ENCODE measurements around the gene MCTP2. TPM values are rescaled to one million over a fixed set of nuclear protein-coding genes. Genes with fewer than 3 reads are reported as not detected.

MCTP2 gene
- total RNA-seq, 1 donor from 2014 or later, result 6.3 TPM

DNA sequence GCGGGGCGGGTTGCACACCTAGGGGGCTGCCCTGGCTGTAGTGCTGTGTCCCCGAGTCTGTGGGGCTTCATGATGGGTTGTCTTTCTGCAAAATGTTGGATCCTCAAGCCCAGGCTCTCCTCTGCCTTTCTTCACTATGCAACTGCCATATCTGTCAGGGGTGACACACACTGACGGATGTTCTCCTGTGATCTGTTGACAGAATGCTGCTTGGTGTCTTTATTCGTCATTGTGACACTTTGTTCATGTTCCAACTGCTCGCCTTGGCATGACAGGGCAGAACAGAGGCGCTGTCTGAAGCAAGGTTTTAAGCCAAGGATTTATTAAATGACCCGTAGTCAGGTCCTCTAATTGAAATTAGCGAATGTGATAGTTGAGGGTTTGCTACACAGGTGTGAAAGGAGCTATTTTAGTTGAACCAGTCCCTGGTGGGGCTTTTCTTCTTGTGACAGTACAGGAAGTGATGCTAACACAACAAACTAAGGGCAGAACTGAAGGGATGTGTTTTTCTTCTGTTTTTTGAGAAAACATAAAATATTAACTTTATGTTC lies 173.4 kb downstream of the MCTP2 start:
- Histone ChIP-seq H3K4me3 (ENCODE audit: low read depth, low read length) (no peak overlapping the region), H3K27me3 (ENCODE audit: control insufficient read depth, insufficient read depth, low read length) (no peaks in the 10 kb centered on the region), H3K36me3 (ENCODE audit: control insufficient read depth, insufficient read depth, low read length) (no peaks in the 10 kb centered on the region)
- TF ChIP-seq, protein P1, sequence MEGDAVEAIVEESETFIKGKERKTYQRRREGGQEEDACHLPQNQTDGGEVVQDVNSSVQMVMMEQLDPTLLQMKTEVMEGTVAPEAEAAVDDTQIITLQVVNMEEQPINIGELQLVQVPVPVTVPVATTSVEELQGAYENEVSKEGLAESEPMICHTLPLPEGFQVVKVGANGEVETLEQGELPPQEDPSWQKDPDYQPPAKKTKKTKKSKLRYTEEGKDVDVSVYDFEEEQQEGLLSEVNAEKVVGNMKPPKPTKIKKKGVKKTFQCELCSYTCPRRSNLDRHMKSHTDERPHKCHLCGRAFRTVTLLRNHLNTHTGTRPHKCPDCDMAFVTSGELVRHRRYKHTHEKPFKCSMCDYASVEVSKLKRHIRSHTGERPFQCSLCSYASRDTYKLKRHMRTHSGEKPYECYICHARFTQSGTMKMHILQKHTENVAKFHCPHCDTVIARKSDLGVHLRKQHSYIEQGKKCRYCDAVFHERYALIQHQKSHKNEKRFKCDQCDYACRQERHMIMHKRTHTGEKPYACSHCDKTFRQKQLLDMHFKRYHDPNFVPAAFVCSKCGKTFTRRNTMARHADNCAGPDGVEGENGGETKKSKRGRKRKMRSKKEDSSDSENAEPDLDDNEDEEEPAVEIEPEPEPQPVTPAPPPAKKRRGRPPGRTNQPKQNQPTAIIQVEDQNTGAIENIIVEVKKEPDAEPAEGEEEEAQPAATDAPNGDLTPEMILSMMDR (IDR thresholded peaks at IDR 0.05; ENCODE audit: insufficient read depth, low read length, poor library complexity, severe bottlenecking), result no peak
- DNase-seq (ENCODE audit: low read depth), result no peak

DNA sequence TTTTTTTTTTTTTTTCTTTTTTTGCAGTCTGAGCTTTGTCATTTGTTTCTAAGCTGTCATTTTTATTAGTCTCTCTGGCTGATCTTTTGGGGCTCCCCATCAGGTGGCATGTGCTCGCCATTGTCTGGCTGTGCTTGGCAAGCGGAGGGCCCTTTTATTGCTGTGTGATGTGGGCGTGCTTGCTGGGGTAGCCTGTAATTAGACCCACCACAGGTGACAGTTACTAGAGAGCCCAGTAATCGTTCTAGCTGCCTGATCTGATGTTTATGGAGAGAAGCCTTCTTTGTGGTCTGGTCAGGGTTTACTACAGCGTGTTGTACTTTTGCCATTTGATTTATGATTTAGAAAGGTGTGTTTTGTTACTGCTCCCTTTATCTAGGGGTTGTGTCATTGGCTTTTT lies 179.9 kb downstream of the MCTP2 start:
- TF ChIP-seq, protein P1 (IDR thresholded peaks at IDR 0.05; ENCODE audit: insufficient read depth, low read length, poor library complexity, severe bottlenecking), result no peak

DNA sequence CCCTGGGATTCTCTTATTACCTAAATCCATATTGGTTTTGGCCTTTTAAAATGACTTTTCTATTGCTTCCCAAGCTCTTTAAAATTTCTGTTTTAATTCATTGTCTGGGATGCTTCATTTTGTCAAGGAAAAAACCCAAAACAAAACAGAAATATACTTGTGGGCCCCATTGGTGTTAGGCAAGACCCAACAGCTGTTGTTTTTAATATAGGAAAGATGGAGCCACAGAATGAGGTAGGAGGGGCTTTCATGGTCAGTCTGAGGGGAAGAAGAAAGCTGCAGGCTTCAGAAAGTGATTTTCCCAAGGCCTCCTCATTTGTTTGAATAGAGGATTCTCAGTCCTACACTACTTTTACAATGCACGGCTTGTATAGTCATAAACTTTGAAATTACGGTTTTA lies 180.5 kb downstream of the MCTP2 start:
- DNase-seq (ENCODE audit: low read depth), result no peak
- H3K4me3 ChIP-seq (ENCODE audit: low read depth, low read length), result no peak overlapping the region
- H3K27me3 ChIP-seq (ENCODE audit: control insufficient read depth, insufficient read depth, low read length), result no peaks in the 10 kb centered on the region
- TF ChIP-seq, protein P1 (IDR thresholded peaks at IDR 0.05; ENCODE audit: insufficient read depth, low read length, poor library complexity, severe bottlenecking), result no peak
- H3K36me3 ChIP-seq (ENCODE audit: control insufficient read depth, insufficient read depth, low read length), result no peaks in the 10 kb centered on the region

More for the DNA sequence above, 179.9 kb downstream of the MCTP2 start:
- Histone ChIP-seq H3K36me3 (ENCODE audit: control insufficient read depth, insufficient read depth, low read length) (no peaks in the 10 kb centered on the region), H3K27me3 (ENCODE audit: control insufficient read depth, insufficient read depth, low read length) (no peaks in the 10 kb centered on the region), H3K4me3 (ENCODE audit: low read depth, low read length) (no peak overlapping the region)
- DNase-seq (ENCODE audit: low read depth), result no peak

DNA sequence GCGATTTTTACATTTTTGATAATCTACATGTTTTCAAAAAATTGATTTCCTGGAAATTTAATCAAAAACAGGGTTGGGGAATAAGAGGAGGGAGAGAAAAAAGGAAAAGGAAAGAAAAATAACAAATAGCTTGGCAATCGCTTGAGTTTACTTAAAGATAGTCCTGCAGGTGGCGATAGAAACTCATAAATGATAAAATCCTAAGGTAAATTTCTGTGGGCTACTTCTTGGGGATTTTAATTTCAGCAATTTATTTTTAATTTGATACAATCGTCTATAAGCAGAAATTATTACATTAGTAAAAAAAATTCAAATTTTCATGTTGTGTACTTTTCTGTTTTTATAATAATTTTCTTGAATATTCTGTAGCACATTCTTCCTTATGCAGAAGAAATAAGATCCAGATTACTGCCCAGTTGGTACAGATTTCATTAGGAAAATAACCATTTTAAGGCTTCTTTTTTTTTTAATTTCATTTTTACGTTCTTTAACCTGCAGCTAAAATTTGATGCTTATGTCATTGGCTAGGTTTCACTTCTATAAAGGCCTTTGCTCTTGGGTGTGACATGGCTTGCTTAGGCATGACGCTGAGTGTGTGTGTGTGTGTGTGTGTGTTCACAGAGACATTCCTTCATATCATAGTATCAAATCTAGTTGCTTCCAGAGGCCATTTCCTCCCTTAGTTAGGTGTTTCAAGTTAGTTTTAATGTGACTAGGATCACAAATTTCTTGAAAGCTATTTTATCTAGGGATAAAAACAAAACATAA lies 181.8 kb downstream of the MCTP2 start:
- no peaks in the 10 kb centered on the region for H3K36me3 ChIP-seq (ENCODE audit: control insufficient read depth, insufficient read depth, low read length)
- no peak for DNase-seq (ENCODE audit: low read depth)
- H3K4me3 ChIP-seq (ENCODE audit: low read depth, low read length), result no peak overlapping the region
- TF ChIP-seq, protein P1 (IDR thresholded peaks at IDR 0.05; ENCODE audit: insufficient read depth, low read length, poor library complexity, severe bottlenecking), result peak; percentile 37
- H3K27me3 ChIP-seq (ENCODE audit: control insufficient read depth, insufficient read depth, low read length), result no peaks in the 10 kb centered on the region

DNA sequence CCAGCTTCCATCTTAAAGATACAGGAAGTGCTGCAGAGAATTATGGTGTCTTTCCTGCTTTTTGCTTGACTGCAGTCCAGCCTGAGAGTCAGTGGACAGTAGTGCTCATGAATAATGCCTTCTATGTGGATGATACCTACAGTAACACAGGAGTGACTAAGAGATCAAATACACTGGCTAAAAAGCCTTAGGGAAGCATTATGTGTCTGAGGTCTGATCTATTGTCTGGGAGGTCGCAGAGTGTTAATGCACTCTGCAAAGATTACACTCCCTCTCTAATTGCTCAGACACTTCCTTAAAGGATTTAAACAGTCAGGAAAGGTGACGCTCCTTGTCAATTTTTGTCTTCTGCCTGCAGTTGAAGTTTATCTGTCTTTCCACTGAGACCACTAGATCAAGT lies 183.6 kb downstream of the MCTP2 start:
- DNase-seq (ENCODE audit: low read depth), result no peak
- Histone ChIP-seq H3K27me3 (ENCODE audit: control insufficient read depth, insufficient read depth, low read length) (no peaks in the 10 kb centered on the region), H3K4me3 (ENCODE audit: low read depth, low read length) (no peak overlapping the region), H3K36me3 (ENCODE audit: control insufficient read depth, insufficient read depth, low read length) (no peaks in the 10 kb centered on the region)
- TF ChIP-seq, protein P1 (IDR thresholded peaks at IDR 0.05; ENCODE audit: insufficient read depth, low read length, poor library complexity, severe bottlenecking), result no peak

Data from kidney epithelial cell (primary cell).